Measurements from ENCODE around the gene HOXB7.
A peak's percentile ranks its signal among the peaks of the same experiment; 100 is the strongest.

HOXB7 gene

GRCh38 chr17:48601207-48601538 is 9.6 kb downstream of the HOXB7 start:
- Mint-ChIP-seq H3K4me3 (no peak overlapping the region), H3K36me3 (ENCODE audit: low read depth) (peaks cover 2% of the 10 kb centered on the region), H3K9me3 (no peaks in the 10 kb centered on the region), H3K27me3 (ENCODE audit: low read depth) (peaks cover 92% of the 10 kb centered on the region), H3K4me1 (ENCODE audit: low read depth) (peaks cover 34% of the 10 kb centered on the region), H3K27ac (no peak overlapping the region)
- no peak for DNase-seq (ENCODE audit: low spot score)

GRCh38 chr17:48600244-48601098 is 10.3 kb downstream of the HOXB7 start:
- H3K36me3 Mint-ChIP-seq (ENCODE audit: low read depth), result peaks cover 2% of the 10 kb centered on the region
- no peaks in the 10 kb centered on the region for H3K9me3 Mint-ChIP-seq
- H3K27ac Mint-ChIP-seq, result no peak overlapping the region
- DNase-seq (ENCODE audit: low spot score), result no peak
- peaks cover 94% of the 10 kb centered on the region for H3K27me3 Mint-ChIP-seq (ENCODE audit: low read depth)
- peaks cover 37% of the 10 kb centered on the region for H3K4me1 Mint-ChIP-seq (ENCODE audit: low read depth)
- no peak overlapping the region for H3K4me3 Mint-ChIP-seq

- peaks cover 93% of the 10 kb centered on the region for H3K27me3 Mint-ChIP-seq (ENCODE audit: low read depth)
- H3K36me3 Mint-ChIP-seq (ENCODE audit: low read depth), result peaks cover 2% of the 10 kb centered on the region
- H3K27ac Mint-ChIP-seq, result no peak overlapping the region
- DNase-seq (ENCODE audit: low spot score), result no peak
- no peak overlapping the region for H3K4me3 Mint-ChIP-seq
- H3K9me3 Mint-ChIP-seq, result no peaks in the 10 kb centered on the region
- H3K4me1 Mint-ChIP-seq (ENCODE audit: low read depth), result peaks cover 37% of the 10 kb centered on the region
Measured at GRCh38 chr17:48599354-48599753, 11.5 kb downstream of the HOXB7 start.

- Mint-ChIP-seq H3K4me3 (peak overlapping the region; percentile 83), H3K9me3 (no peaks in the 10 kb centered on the region), H3K27ac (no peak overlapping the region), H3K36me3 (ENCODE audit: low read depth) (peaks cover 2% of the 10 kb centered on the region), H3K27me3 (ENCODE audit: low read depth) (peaks cover 93% of the 10 kb centered on the region), H3K4me1 (ENCODE audit: low read depth) (peaks cover 40% of the 10 kb centered on the region)
- no peak for DNase-seq (ENCODE audit: low spot score)
Measured at GRCh38 chr17:48598736-48599135, 12.1 kb downstream of the HOXB7 start.

- DNase-seq (ENCODE audit: low spot score), result peak; percentile 43
- no peaks in the 10 kb centered on the region for H3K9me3 Mint-ChIP-seq
- peak overlapping the region; percentile 47 for H3K27ac Mint-ChIP-seq
- H3K27me3 Mint-ChIP-seq (ENCODE audit: low read depth), result peaks cover 91% of the 10 kb centered on the region
- H3K36me3 Mint-ChIP-seq (ENCODE audit: low read depth), result peaks cover 2% of the 10 kb centered on the region
- peak overlapping the region; percentile 83 for H3K4me3 Mint-ChIP-seq
- peaks cover 41% of the 10 kb centered on the region for H3K4me1 Mint-ChIP-seq (ENCODE audit: low read depth)
Measured at GRCh38 chr17:48597778-48598631, 12.8 kb downstream of the HOXB7 start.

- Mint-ChIP-seq H3K27me3 (ENCODE audit: low read depth) (peaks cover 91% of the 10 kb centered on the region), H3K4me1 (ENCODE audit: low read depth) (peaks cover 46% of the 10 kb centered on the region), H3K4me3 (peak overlapping the region; percentile 83), H3K9me3 (no peaks in the 10 kb centered on the region), H3K36me3 (ENCODE audit: low read depth) (peaks cover 2% of the 10 kb centered on the region), H3K27ac (peak overlapping the region; percentile 47)
- DNase-seq (ENCODE audit: low spot score), result no peak
Measured at GRCh38 chr17:48597528-48597777, 13.4 kb downstream of the HOXB7 start.

DNA sequence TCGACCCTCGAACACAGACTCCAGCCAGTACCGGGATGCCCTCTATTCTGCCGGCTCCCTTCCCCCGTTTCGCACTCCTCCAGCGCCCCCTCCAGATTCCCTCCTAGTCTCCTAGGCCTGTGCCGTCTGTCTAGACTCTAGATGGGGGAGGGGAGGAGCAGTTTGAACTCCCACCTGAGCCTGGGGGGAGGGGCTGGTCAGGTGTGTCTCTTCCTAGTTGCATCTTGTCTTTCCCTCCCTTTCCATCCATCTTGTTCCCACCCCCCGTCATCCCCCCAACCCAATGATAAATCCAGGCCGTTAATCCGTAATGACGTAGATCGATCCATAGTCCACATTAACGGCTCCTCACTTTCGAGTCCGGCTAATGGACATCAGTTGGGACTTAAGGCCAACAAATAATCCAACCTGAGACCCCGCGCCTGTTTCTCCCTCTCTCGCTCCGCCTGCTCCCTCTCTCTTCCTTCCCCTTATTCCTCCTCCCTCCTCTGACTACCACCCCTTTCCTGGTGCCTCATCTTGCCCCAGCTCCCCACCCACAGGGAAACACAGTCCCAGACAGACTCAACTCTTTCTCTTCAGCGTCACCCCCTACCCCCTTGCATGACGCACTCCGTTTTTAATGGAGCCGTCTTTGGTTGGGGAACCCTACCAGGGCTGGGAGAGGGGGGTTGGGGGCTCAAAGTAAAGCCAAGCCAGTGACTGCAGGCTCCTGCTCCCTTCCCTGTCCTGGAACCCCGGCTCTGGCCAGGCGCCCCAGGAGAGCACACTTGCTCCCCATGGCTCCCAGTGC is 13.9 kb downstream of the HOXB7 start:
- peak overlapping the region; percentile 83 for H3K4me3 Mint-ChIP-seq
- H3K27ac Mint-ChIP-seq, result peak overlapping the region; percentile 33
- no peaks in the 10 kb centered on the region for H3K9me3 Mint-ChIP-seq
- no peak for DNase-seq (ENCODE audit: low spot score)
- peaks cover 2% of the 10 kb centered on the region for H3K36me3 Mint-ChIP-seq (ENCODE audit: low read depth)
- peaks cover 92% of the 10 kb centered on the region for H3K27me3 Mint-ChIP-seq (ENCODE audit: low read depth)
- H3K4me1 Mint-ChIP-seq (ENCODE audit: low read depth), result peaks cover 46% of the 10 kb centered on the region

DNA sequence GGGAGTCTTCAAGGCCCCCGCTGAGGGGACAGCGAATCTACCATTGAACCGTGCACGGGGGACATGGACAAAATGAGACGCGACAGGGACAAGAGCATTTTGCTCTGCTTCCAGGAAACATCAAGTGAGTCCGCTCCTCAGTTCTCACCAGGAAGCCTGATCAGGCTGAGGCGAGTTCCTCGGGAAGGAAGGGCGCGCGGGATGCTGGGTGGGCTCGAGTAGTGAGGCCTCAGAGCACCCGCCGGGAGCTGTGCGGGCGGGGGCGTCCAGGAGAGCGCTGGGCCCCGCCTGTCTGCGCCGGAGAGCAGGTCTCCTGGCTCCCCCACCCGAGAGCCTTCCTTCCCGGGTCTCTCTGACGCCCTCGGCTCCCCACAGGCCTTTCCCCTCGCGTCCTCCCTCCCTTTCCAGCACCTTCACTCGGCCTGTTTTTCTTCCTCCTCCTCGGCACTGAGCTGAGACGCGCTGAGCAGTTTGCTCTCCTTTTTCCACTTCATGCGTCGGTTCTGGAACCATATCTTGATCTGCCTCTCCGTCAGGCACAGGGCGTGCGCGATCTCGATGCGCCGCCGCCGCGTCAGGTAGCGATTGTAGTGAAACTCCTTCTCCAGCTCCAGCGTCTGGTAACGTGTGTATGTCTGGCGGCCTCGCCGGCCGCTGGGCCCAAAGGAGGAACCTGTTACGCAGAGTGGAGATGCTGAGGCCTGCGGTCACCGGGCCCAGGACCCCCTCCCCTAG is 14.7 kb downstream of the HOXB7 start:
- Mint-ChIP-seq H3K27ac (peak overlapping the region; percentile 33), H3K36me3 (ENCODE audit: low read depth) (peaks cover 2% of the 10 kb centered on the region), H3K4me3 (peak overlapping the region; percentile 83), H3K27me3 (ENCODE audit: low read depth) (peaks cover 92% of the 10 kb centered on the region), H3K4me1 (ENCODE audit: low read depth) (peaks cover 44% of the 10 kb centered on the region), H3K9me3 (no peaks in the 10 kb centered on the region)
- peak; percentile 42 for DNase-seq (ENCODE audit: low spot score)

DNA sequence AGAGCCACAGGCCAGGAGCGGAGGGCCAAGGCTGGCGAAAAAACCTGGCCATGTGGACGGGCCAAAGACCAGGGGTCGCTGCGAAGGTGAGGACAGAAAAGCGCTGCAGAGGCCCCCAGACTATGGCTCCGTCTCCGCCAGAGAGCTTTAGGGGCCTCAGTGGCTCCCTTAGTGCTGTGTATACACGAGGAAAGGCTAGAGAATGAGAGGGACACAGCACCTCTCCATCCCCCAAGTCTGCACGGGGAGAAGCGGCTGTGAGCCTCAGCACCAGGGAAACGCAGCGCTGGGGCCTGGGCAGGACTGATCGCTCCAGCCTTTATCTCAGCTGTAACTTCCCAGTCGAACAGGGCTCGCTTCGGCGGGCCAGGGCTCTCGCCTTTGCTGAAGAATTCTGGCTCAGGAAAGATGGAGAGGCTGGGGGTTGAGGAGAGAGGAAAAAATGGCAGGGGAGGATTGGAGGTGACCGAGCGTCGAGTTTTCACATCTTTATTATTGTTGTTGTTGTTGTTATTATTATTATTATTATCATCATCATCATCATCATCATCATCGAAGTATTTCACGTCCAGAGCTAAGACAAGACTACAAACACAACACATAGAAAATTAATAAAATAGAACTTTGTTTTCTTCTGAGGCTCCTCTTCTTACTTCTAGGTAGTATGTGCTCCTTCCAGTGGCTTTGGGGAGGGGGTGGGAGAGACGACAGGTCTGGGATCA is 15.4 kb downstream of the HOXB7 start:
- peak overlapping the region; percentile 65 for H3K4me3 Mint-ChIP-seq
- no peak overlapping the region for H3K27ac Mint-ChIP-seq
- peaks cover 44% of the 10 kb centered on the region for H3K4me1 Mint-ChIP-seq (ENCODE audit: low read depth)

DNA sequence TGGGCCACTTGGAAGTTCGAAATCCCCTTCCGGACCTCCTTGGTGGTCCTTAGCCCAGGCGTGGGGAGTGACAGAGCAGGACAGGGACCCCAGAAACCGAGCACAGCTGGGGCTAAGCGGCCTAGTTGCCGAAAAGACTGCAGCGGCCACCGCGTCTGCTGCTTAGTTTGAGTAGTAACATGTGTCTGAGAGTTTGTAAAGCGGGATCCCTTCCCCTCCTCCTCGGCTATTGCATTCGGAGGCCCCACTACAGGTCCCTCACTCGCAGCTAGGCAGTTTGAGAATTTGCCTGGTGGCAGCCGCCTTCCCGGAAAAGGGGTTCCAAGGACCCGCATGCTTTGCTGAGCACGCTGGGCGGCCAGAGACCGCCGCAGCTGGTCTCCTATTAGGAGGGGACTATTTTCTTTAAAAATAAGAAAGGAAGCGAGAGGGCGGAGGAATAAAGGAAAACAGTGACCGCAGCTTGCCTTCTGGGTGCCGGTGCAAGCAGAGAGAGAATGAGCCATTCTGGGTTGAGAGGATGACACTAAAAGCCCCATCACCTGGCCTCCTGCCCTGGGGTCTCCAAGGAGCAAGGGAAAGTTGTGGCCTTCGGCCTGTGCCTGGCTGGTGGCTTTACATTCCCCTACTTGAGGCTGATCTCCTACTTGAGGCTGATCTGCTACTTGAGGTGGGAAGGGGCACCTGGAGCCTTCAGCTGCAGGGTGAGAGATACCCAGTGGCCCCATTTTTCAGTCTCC is 16.1 kb downstream of the HOXB7 start:
- Mint-ChIP-seq H3K4me3 (peak overlapping the region; percentile 65), H3K27me3 (ENCODE audit: low read depth) (peaks cover 89% of the 10 kb centered on the region), H3K27ac (no peak overlapping the region), H3K36me3 (ENCODE audit: low read depth) (peaks cover 2% of the 10 kb centered on the region), H3K9me3 (no peaks in the 10 kb centered on the region), H3K4me1 (ENCODE audit: low read depth) (peaks cover 47% of the 10 kb centered on the region)
- no peak for DNase-seq (ENCODE audit: low spot score)

More for the DNA sequence above, 15.4 kb downstream of the HOXB7 start:
- no peak for DNase-seq (ENCODE audit: low spot score)
- Mint-ChIP-seq H3K36me3 (ENCODE audit: low read depth) (peaks cover 2% of the 10 kb centered on the region), H3K27me3 (ENCODE audit: low read depth) (peaks cover 89% of the 10 kb centered on the region), H3K9me3 (no peaks in the 10 kb centered on the region)

- peaks cover 2% of the 10 kb centered on the region for H3K36me3 Mint-ChIP-seq (ENCODE audit: low read depth)
Measured at GRCh38 chr17:48593840-48594537, 16.8 kb downstream of the HOXB7 start.

More at GRCh38 chr17:48593840-48594537, 16.8 kb downstream of the HOXB7 start:
- peak; percentile 78 for DNase-seq (ENCODE audit: low spot score)
- no peaks in the 10 kb centered on the region for H3K9me3 Mint-ChIP-seq
- no peak overlapping the region for H3K27ac Mint-ChIP-seq
- H3K4me3 Mint-ChIP-seq, result peak overlapping the region; percentile 83
- H3K4me1 Mint-ChIP-seq (ENCODE audit: low read depth), result peaks cover 48% of the 10 kb centered on the region
- peaks cover 89% of the 10 kb centered on the region for H3K27me3 Mint-ChIP-seq (ENCODE audit: low read depth)
